Right lobe of liver (tissue), 4 donors: ENCODE results near the gene SCFD2.

Source experiments
- CTCF ChIP-seq, 4 donors: fragments of 200-600 bp in 3 of 4; fragments of 450-650 bp in 1 of 4; IDR thresholded peaks; one replicate each; pipeline versions ENCODE4 v1.5.1 to v1.8.0; 2016 to 2022; ENCODE audit warnings: antibody characterized with exemption in 4 of 4, mild to moderate bottlenecking in 2 of 4
- POLR2A ChIP-seq: fragments of 450-650 bp; IDR thresholded peaks from one replicate; pipeline ENCODE4 v1.6.1; 2017; ENCODE audit warnings: antibody characterized with exemption, mild to moderate bottlenecking
- donor health status: DM: no; HTN: no; CAD: no.
- donor health status: DM: no; HTN: no; CAD: no.
- donor health status: DM: no; HTN: yes; CAD: no.

GRCh38 chr4:53043891-53044650 lies 321.8 kb downstream of the SCFD2 start:
- no peak for TF ChIP-seq CTCF (IDR thresholded peaks at IDR 0.05)
- TF ChIP-seq POLR2A = no peak
